A549 treated with GW870086 at 1 μM for 4 hours (cell line): Measurements from ENCODE around the gene ZNG1C. TPM values are rescaled to one million over a fixed set of nuclear protein-coding genes. Genes with fewer than 3 reads are reported as not detected.

Source experiments
- total RNA-seq: library from RNA; stranded (reverse); fragments of 200-300 nt; extraction: Qiagen RNA extraction; gene quantifications from 5 replicates; pipeline ENCODE4 v1.2.3, GENCODE V29; 2022; ENCODE audit warnings: low read depth

Gene ZNG1C
- total RNA-seq: 57.8 to 88.1 TPM (median 71.0 TPM) in 5 replicates

GRCh38 chr9:68241683-68242082, at the start of gene ZNG1C:
Gene ZNG1C (plus strand): TSS chr9:68241983. CDS start chr9:68242032, 49 bp downstream.

GRCh38 chr9:68302567-68302966, 60.8 kb downstream of the ZNG1C start, which contains the start of gene FOXD4L3:
Gene FOXD4L3 (plus strand): TSS chr9:68302867. CDS start chr9:68302952, 85 bp downstream.

Other genes with a start within 250 kb of the ZNG1C start
- gene FOXD4L3, start 60.9 kb downstream of the ZNG1C start, total RNA-seq: 0.11 to 0.12 TPM in 2 of 5 replicates, not detected in the others
- gene PGM5, start 114.6 kb downstream of the ZNG1C start, total RNA-seq: not detected in 5 replicates